H1 (cell line): ENCODE data around the gene RAB3GAP2. TPM values are rescaled to one million over a fixed set of nuclear protein-coding genes. Genes with fewer than 3 reads are reported as not detected.

Experiments used
- BRCA1 ChIP-seq: IDR thresholded peaks from 2 replicates; pipeline ENCODE4 v1.6.1; 2012; ENCODE audit warnings: low read depth, low read length, improper control_type of control experiment
- CBX8 ChIP-seq: fragments of 300-800, 300-1000 bp; sonication (generic); IDR thresholded peaks from 2 replicates; pipeline ENCODE4 v1.7.1; 2016; ENCODE audit warnings: low read depth, low read length, borderline replicate concordance
- CHD1 ChIP-seq: IDR thresholded peaks from 2 replicates; pipeline ENCODE4 v1.6.1; 2012; ENCODE audit warnings: low read depth, low read length, improper control_type of control experiment
- CHD7 ChIP-seq: fragments of 300-600 bp; sonication (generic); IDR thresholded peaks from 2 replicates; pipeline ENCODE4 v1.7.1; 2012; ENCODE audit warnings: low read length, moderate library complexity, mild to moderate bottlenecking, inconsistent platforms; ENCODE audit not compliant: insufficient replicate concordance
- POU5F1 ChIP-seq: IDR thresholded peaks from 2 replicates; pipeline ENCODE4 v1.6.1; 2011; ENCODE audit warnings: low read depth, mild to moderate bottlenecking, low read length, moderate library complexity
- SIN3A ChIP-seq, 2 experiments: IDR thresholded peaks in 1 of 2; conservative IDR thresholded peaks in 1 of 2; 2 replicates each; pipeline ENCODE4 v1.6.1; 2011 to 2012; ENCODE audit warnings: low read length in 2 of 2, improper control_type of control experiment in 1 of 2, low read depth in 1 of 2, mild to moderate bottlenecking in 1 of 2
- USF2 ChIP-seq: IDR thresholded peaks from 2 replicates; pipeline ENCODE4 v1.6.1; 2011; ENCODE audit warnings: low read length, improper control_type of control experiment
- polyA plus RNA-seq, 7 experiments: library from polyadenylated mRNA; depleted of rRNA in 3 of 7; stranded (reverse) in 5 of 7; unstranded in 2 of 7; fragments of >200 nt in 5 of 7; fragments of 200-250 nt in 2 of 7; gene quantifications; 1 replicate in 5 of 7; 2 replicates in 1 of 7; 4 replicates in 1 of 7; pipeline versions ENCODE4 v1.2.1 to v1.2.3, GENCODE V29; 2011 to 2013; ENCODE audit warnings: missing spikeins in 2 of 7, mixed read lengths in 2 of 7
- total RNA-seq: library from RNA; stranded (reverse); fragmentation: NEBNext Ultra II Directional; extraction: Animal tissue kit (Norgen Biotek cat#: 25700); gene quantifications from 2 replicates; pipeline ENCODE4 v1.2.1, GENCODE V29; 2021

The RAB3GAP2 gene
- total and polyA plus RNA-seq, 2 of the 8 experiments (the other 6 are each of a cell fraction or from before 2014, with no cell fraction given), result 19.7 to 52.7 TPM

- TF ChIP-seq SIN3A (conservative IDR thresholded peaks at IDR 0.05 in 1 of 2, IDR thresholded peaks at IDR 0.05 in 1 of 2; ENCODE audit: low read depth in 1 of 2, low read length in 2 of 2) (no peak), POU5F1 (no peak), CHD1 (no peak), BRCA1 (no peak), USF2 (no peak), CBX8 (no peak), CHD7 (no peak)
Observed at GRCh38 chr1:220243947-220244346, 28.3 kb downstream of the RAB3GAP2 start (continued).
